Epithelial cell of esophagus (primary cell): ENCODE measurements around the gene KRT6B.

ENCODE experiments used
- DNase-seq: peaks from one replicate; pipeline ENCODE4 v3.0.0; 2010; ENCODE audit warnings: low read depth
- H3K4me3 ChIP-seq: 2 replicates; pipeline ENCODE4 v1.5.1; 2011; ENCODE audit warnings: mild to moderate bottlenecking, low read length, control low read depth
- CTCF ChIP-seq: IDR thresholded peaks from 2 replicates; pipeline ENCODE4 v1.5.1; 2011; ENCODE audit warnings: low read depth, mild to moderate bottlenecking, low read length, control low read depth, inconsistent platforms; ENCODE audit not compliant: insufficient read depth; ENCODE audit errors: missing control alignments

The KRT6B gene

GRCh38 chr12:52428121-52428520 lies 23.8 kb downstream of the KRT6B start:
- no peak for DNase-seq
- no peak overlapping the region for H3K4me3 ChIP-seq
- no peak for TF ChIP-seq CTCF

DNA sequence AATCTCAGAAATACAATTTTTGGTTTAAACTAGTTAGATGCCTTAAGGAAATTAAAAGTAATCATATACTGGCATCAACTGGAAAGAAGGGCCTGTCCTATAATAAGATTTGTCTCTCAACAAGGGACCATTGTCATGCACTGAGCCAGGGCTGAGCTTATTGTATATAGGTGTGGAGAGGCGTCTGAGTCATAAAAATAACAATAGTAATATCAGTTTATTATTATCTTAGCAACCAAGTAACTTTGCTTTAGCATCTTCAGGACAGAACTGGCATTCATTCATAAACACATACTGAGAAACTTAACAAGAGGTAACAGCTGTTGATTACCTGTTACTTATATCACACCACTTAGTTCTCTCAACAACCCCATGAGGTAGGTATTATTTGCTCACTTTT lies 24.9 kb downstream of the KRT6B start:
- H3K4me3 ChIP-seq = no peak overlapping the region
- TF ChIP-seq CTCF = no peak
- peak; percentile 67 for DNase-seq

DNA sequence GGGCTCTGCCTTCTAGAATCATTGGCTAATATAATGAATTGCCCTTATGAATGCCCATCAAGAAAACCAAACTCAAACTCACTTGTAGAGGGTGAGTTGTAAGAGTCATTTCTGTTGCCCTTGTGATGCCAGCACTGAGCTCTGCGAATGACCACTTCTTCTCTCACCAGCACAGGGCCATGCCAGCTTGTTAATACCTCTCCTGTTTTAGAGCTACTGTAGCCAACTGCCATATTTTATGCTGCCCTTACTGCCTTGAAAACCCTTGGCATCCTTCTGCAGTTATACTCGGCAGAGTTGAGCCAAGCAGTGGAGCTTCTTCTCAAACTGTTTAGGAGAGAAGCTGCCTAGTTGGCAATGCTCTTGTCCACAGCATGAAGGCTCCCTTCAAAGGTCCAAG lies 25.9 kb downstream of the KRT6B start:
- no peak for TF ChIP-seq CTCF
- H3K4me3 ChIP-seq = no peak overlapping the region
- DNase-seq = no peak

- DNase-seq = no peak
- no peak for TF ChIP-seq CTCF
- no peak overlapping the region for H3K4me3 ChIP-seq
Observed at GRCh38 chr12:52425466-52425865, 26.5 kb downstream of the KRT6B start.

DNA sequence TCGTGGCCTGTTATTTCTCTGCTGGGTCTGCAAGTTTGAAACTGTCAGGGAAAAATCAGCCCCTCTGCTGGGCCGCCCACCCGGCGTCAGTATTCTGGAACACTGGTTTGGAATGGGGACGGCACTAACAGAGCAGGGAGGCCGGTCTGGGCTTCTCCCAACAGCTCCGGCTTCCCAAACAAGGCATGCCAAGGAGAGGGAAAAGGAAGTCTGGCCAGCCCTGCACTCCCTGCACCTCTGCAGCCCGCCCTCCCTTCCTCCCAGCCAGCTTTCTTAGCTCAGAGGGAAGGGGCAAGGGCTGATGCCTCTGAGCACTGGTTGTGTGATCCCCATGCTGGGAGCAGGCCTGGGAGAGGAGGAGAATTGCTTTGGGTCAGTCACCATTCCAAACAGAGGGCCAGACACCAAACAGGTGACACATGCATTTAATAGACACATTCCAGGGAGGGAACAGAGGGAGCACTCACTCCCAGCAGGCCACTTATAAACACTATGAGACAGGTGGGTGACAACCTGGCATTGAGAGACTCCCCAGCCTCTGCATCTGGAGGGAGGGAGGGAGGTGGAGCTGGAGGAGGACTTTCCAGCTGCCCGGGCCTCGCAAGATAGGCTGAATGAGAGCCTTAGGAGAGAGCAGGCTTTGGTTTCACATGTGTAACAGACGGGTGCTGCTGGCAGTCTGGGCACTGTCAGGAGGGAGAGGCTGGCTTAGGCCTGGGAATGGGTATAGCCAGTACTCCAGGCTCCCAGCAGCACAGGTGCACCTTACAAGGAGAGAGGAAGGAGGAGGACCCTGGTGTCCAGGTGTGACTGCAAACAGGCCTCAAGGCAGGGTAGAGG lies 28.1 kb downstream of the KRT6B start:
- no peak for DNase-seq
- no peak for TF ChIP-seq CTCF

DNA sequence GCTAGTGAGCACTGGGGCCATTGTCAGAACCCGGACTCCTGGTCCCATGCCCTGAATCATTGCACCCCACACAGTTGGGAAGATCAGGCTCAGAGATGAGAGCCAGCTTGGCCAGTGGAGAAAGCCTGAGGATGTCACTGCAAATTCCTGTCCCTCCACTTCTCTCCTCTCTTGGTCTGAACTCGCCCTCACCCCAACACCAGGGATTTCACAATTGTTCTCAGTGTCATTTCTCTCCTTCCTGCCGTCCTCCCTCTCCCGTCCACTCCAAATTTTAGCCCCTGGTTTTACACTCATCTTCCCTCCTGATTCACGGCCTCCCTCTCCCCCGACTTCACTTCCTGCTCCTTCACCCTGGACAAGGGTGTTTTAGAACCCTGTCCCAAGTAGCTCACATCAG lies 28.9 kb downstream of the KRT6B start:
- DNase-seq = peak; percentile 28
- H3K4me3 ChIP-seq = no peak overlapping the region

More for the DNA sequence above, 28.1 kb downstream of the KRT6B start:
- H3K4me3 ChIP-seq = no peak overlapping the region

More for the DNA sequence above, 28.9 kb downstream of the KRT6B start:
- no peak for TF ChIP-seq CTCF
